ENCODE data around the gene INPP5A.

Gene INPP5A

DNA sequence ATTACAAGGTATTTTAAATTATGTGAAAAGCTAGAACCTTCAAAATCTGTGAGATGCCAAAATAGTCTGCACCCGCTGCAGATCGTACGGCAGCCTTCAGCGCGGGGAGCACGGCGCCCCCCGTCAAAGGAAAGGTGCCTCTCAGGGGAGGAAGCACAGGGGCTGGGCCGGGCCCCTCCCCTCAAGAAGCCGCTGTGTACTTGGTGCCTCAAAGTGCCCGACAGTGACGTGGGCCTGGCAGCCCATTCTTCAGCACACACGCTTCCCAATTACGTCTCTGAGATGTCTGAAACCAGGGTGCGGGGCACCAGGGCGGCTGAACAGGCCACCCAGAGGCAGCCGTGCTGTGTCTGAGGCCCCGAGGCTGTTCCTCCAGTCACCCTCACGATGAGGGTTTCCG is 116.1 kb downstream of the INPP5A start:
- Histone ChIP-seq H3K4me3 (ENCODE audit: low read depth, low read length) (no peak overlapping the region), H3K9me3 (ENCODE audit: control insufficient read depth, insufficient read depth, low read length) (no peaks in the 10 kb centered on the region), H3K27me3 (ENCODE audit: control insufficient read depth, insufficient read depth, low read length) (no peaks in the 10 kb centered on the region), H3K4me1 (ENCODE audit: control insufficient read depth, insufficient read depth, low read length) (no peaks in the 10 kb centered on the region), H3K36me3 (ENCODE audit: control insufficient read depth, insufficient read depth, low read length) (peaks cover 3% of the 10 kb centered on the region), H3K9ac (ENCODE audit: low read depth, low read length) (no peak overlapping the region)

DNA sequence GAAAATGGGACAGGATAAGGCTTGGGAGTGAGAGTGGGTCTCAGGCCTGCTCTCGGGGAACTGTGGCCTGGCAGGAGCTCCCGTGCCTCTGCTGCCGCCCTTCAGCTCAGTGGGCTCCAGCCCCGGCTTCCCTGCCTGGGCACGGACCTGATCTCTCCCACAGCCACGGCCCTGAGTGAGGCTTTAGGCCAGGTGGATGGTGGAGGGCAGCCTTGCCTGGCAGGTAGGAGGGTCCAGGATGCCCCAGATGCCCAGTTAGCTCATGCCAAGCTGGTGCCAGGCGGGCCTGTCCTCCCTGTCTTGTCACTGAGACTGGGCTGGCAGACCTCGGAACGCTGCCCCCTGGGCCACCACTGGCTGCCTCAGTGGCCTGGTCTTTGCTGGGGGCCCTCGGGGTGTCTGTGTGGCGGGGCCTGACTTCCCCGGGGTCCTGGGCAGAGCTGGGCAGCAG is 116.6 kb downstream of the INPP5A start:
- Histone ChIP-seq H3K27me3 (ENCODE audit: control insufficient read depth, insufficient read depth, low read length) (no peaks in the 10 kb centered on the region), H3K36me3 (ENCODE audit: control insufficient read depth, insufficient read depth, low read length) (peaks cover 3% of the 10 kb centered on the region), H3K9me3 (ENCODE audit: control insufficient read depth, insufficient read depth, low read length) (no peaks in the 10 kb centered on the region), H3K4me1 (ENCODE audit: control insufficient read depth, insufficient read depth, low read length) (no peaks in the 10 kb centered on the region), H3K9ac (ENCODE audit: low read depth, low read length) (no peak overlapping the region), H3K4me3 (ENCODE audit: low read depth, low read length) (no peak overlapping the region)

GRCh38 chr10:132654708-132655661 is 117.4 kb downstream of the INPP5A start:
- H3K4me3 ChIP-seq (ENCODE audit: low read depth, low read length), result no peak overlapping the region
- H3K4me1 ChIP-seq (ENCODE audit: control insufficient read depth, insufficient read depth, low read length), result no peaks in the 10 kb centered on the region
- no peaks in the 10 kb centered on the region for H3K27me3 ChIP-seq (ENCODE audit: control insufficient read depth, insufficient read depth, low read length)
- no peak overlapping the region for H3K9ac ChIP-seq (ENCODE audit: low read depth, low read length)
- H3K36me3 ChIP-seq (ENCODE audit: control insufficient read depth, insufficient read depth, low read length), result peaks cover 5% of the 10 kb centered on the region
- H3K9me3 ChIP-seq (ENCODE audit: control insufficient read depth, insufficient read depth, low read length), result no peaks in the 10 kb centered on the region

GRCh38 chr10:132655735-132656134 is 118.1 kb downstream of the INPP5A start:
- peaks cover 3% of the 10 kb centered on the region for H3K36me3 ChIP-seq (ENCODE audit: control insufficient read depth, insufficient read depth, low read length)
- no peak overlapping the region for H3K9ac ChIP-seq (ENCODE audit: low read depth, low read length)
- no peak overlapping the region for H3K4me3 ChIP-seq (ENCODE audit: low read depth, low read length)
- no peaks in the 10 kb centered on the region for H3K27me3 ChIP-seq (ENCODE audit: control insufficient read depth, insufficient read depth, low read length)
- no peaks in the 10 kb centered on the region for H3K9me3 ChIP-seq (ENCODE audit: control insufficient read depth, insufficient read depth, low read length)
- no peaks in the 10 kb centered on the region for H3K4me1 ChIP-seq (ENCODE audit: control insufficient read depth, insufficient read depth, low read length)

GRCh38 chr10:132656283-132657126 is 118.9 kb downstream of the INPP5A start:
- Histone ChIP-seq H3K4me3 (ENCODE audit: low read depth, low read length) (no peak overlapping the region), H3K9ac (ENCODE audit: low read depth, low read length) (no peak overlapping the region), H3K4me1 (ENCODE audit: control insufficient read depth, insufficient read depth, low read length) (no peaks in the 10 kb centered on the region), H3K9me3 (ENCODE audit: control insufficient read depth, insufficient read depth, low read length) (no peaks in the 10 kb centered on the region), H3K36me3 (ENCODE audit: control insufficient read depth, insufficient read depth, low read length) (peaks cover 2% of the 10 kb centered on the region), H3K27me3 (ENCODE audit: control insufficient read depth, insufficient read depth, low read length) (no peaks in the 10 kb centered on the region)

GRCh38 chr10:132657127-132657706 is 119.6 kb downstream of the INPP5A start:
- Histone ChIP-seq H3K9ac (ENCODE audit: low read depth, low read length) (no peak overlapping the region), H3K9me3 (ENCODE audit: control insufficient read depth, insufficient read depth, low read length) (no peaks in the 10 kb centered on the region)

GRCh38 chr10:132657748-132658147 is 120.2 kb downstream of the INPP5A start:
- no peak overlapping the region for H3K9ac ChIP-seq (ENCODE audit: low read depth, low read length)
- no peaks in the 10 kb centered on the region for H3K4me1 ChIP-seq (ENCODE audit: control insufficient read depth, insufficient read depth, low read length)
- peaks cover 2% of the 10 kb centered on the region for H3K36me3 ChIP-seq (ENCODE audit: control insufficient read depth, insufficient read depth, low read length)
- no peak overlapping the region for H3K4me3 ChIP-seq (ENCODE audit: low read depth, low read length)
- H3K27me3 ChIP-seq (ENCODE audit: control insufficient read depth, insufficient read depth, low read length), result no peaks in the 10 kb centered on the region
- H3K9me3 ChIP-seq (ENCODE audit: control insufficient read depth, insufficient read depth, low read length), result no peaks in the 10 kb centered on the region

More at GRCh38 chr10:132657127-132657706, 119.6 kb downstream of the INPP5A start:
- H3K4me1 ChIP-seq (ENCODE audit: control insufficient read depth, insufficient read depth, low read length), result no peaks in the 10 kb centered on the region
- no peak overlapping the region for H3K4me3 ChIP-seq (ENCODE audit: low read depth, low read length)
- H3K36me3 ChIP-seq (ENCODE audit: control insufficient read depth, insufficient read depth, low read length), result peaks cover 2% of the 10 kb centered on the region
- H3K27me3 ChIP-seq (ENCODE audit: control insufficient read depth, insufficient read depth, low read length), result no peaks in the 10 kb centered on the region

- no peak overlapping the region for H3K9ac ChIP-seq (ENCODE audit: low read depth, low read length)
- no peaks in the 10 kb centered on the region for H3K4me1 ChIP-seq (ENCODE audit: control insufficient read depth, insufficient read depth, low read length)
- H3K4me3 ChIP-seq (ENCODE audit: low read depth, low read length), result no peak overlapping the region
- H3K27me3 ChIP-seq (ENCODE audit: control insufficient read depth, insufficient read depth, low read length), result no peaks in the 10 kb centered on the region
- no peaks in the 10 kb centered on the region for H3K9me3 ChIP-seq (ENCODE audit: control insufficient read depth, insufficient read depth, low read length)
- peaks cover 2% of the 10 kb centered on the region for H3K36me3 ChIP-seq (ENCODE audit: control insufficient read depth, insufficient read depth, low read length)
Measured at GRCh38 chr10:132658546-132659205, 121.1 kb downstream of the INPP5A start.

GRCh38 chr10:132659206-132660091 is 121.9 kb downstream of the INPP5A start:
- H3K27me3 ChIP-seq (ENCODE audit: control insufficient read depth, insufficient read depth, low read length), result no peaks in the 10 kb centered on the region
- H3K9ac ChIP-seq (ENCODE audit: low read depth, low read length), result no peak overlapping the region
- no peaks in the 10 kb centered on the region for H3K9me3 ChIP-seq (ENCODE audit: control insufficient read depth, insufficient read depth, low read length)
- no peak overlapping the region for H3K4me3 ChIP-seq (ENCODE audit: low read depth, low read length)
- peaks cover 2% of the 10 kb centered on the region for H3K36me3 ChIP-seq (ENCODE audit: control insufficient read depth, insufficient read depth, low read length)
- H3K4me1 ChIP-seq (ENCODE audit: control insufficient read depth, insufficient read depth, low read length), result no peaks in the 10 kb centered on the region

GRCh38 chr10:132660385-132660784 is 122.8 kb downstream of the INPP5A start:
- no peak overlapping the region for H3K9ac ChIP-seq (ENCODE audit: low read depth, low read length)
- no peaks in the 10 kb centered on the region for H3K4me1 ChIP-seq (ENCODE audit: control insufficient read depth, insufficient read depth, low read length)
- H3K9me3 ChIP-seq (ENCODE audit: control insufficient read depth, insufficient read depth, low read length), result no peaks in the 10 kb centered on the region
- no peaks in the 10 kb centered on the region for H3K27me3 ChIP-seq (ENCODE audit: control insufficient read depth, insufficient read depth, low read length)
- H3K4me3 ChIP-seq (ENCODE audit: low read depth, low read length), result no peak overlapping the region
- peaks cover 2% of the 10 kb centered on the region for H3K36me3 ChIP-seq (ENCODE audit: control insufficient read depth, insufficient read depth, low read length)

Measured in iPS-15b (cell line).